ENCODE data around the gene BAK1.
"Not testable (repeated sequence)": the region's sequence is repeated elsewhere in the genome, so short reads cannot be mapped to it uniquely, and the experiment has no call there.

Gene BAK1

GRCh38 chr6:33551538-33551937, 28.5 kb downstream of the BAK1 start:
- DNase-seq (ENCODE audit: low spot score) = no peak

DNA sequence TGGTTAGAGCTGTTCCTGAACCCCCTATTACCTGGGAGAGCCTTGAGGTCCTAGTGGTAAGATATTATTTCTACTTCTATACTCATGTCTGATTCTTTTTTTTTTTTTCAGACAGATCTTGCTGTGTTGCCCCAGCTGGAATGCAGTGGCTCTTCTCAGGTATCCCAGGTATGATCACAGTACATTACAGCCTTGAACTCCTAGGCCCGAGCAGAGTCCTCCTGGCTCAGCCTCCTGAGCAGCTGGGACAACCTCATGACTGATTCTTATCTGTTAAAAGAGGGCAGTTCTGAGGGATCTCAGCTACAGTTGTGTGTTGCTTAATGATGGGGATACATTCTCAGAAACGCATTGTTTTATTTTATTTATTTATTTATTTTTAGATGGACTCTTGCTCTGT, 30.2 kb downstream of the BAK1 start:
- DNase-seq (ENCODE audit: low spot score) = no peak

- DNase-seq (ENCODE audit: low spot score) = no peak
Observed at GRCh38 chr6:33549196-33549595, 30.9 kb downstream of the BAK1 start.

DNA sequence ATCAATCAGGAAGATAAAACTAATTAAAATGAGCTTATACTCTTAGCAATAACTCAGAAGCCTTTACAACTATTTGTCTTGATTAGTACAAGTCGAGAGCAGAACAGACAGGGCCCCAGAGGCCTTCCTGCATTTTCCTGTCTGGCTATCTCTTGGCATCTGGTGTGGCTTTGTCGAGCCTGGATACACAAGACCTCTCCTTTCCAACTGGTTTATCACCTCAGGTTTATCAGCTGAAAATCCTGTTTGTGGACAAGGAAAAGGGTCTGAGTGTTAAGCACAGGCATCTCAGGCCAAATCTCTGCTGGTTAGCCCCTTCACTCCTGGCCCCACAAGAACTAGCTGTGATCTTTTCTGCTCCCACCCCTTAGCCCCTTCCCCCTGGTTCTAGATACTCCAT, 32.6 kb downstream of the BAK1 start:
- DNase-seq (ENCODE audit: low spot score) = no peak

DNA sequence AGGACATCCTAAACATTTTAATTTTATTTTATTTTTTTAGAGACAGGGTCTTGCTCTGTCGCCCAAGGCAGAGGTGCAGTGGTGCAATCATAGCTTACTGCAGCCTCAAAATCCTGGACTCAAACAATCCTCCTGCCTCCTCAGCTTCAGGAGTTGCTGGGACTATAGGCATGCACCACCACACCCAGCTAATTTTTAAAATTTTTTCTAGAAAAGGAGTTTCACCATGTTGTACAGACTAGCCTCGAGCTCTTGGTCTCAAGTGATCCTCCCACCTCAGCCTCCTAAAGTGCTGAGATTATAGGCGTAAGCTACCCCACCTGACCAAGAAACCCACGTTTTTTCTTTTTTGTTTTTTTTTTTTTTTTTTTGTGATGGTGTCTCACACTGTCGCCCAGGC, 33.3 kb downstream of the BAK1 start:
- no peak for DNase-seq (ENCODE audit: low spot score)

DNA sequence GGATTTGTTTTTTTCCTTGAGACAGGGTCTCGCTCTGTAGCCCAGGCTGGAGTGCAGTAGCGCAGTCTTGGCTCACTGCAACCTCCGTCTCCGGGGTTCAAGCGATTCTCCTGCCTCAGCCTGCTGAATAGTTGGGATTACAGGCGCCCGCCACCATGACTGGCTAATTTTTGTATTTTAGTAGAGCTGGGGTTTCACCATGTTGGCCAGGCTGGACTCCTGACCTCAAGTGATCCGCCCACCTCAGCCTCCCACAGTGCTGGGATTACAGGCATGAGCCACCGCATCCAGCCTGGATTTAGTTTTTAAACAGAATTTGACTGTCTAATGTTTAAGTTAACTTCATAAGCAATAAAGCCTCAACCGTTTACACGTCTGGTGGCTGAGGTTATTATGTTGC, 34.8 kb downstream of the BAK1 start:
- not testable (repeated sequence) for DNase-seq (ENCODE audit: low spot score)

GRCh38 chr6:33543116-33543515, 37.0 kb downstream of the BAK1 start:
- no peak for DNase-seq (ENCODE audit: low spot score)

- DNase-seq (ENCODE audit: low spot score) = no peak
Observed at GRCh38 chr6:33540768-33541167, 39.3 kb downstream of the BAK1 start.

DNA sequence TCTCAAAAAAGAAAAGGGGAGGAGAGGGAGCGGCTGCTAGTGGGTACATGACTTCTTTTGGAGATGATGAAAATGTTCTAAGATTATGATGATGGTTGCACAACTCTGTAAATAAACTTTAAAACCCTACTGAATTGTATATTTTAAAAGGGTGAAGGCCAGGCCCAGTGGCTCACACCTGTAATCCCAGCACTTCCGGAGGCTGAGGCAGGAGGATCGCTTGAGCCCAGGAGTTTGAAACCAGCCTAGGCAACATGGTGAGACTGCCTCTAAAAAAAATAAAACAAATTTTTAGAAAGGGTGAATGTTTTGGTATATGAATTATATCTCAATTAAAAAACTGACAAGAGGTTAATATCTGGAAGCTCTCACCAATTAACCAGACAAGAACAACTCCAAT, 45.4 kb downstream of the BAK1 start:
- no peak for DNase-seq (ENCODE audit: low spot score)

- not testable (repeated sequence) for DNase-seq (ENCODE audit: low spot score)
Observed at GRCh38 chr6:33533163-33533869, 46.8 kb downstream of the BAK1 start.

GRCh38 chr6:33532431-33532830, 47.6 kb downstream of the BAK1 start:
- not testable (repeated sequence) for DNase-seq (ENCODE audit: low spot score)

GRCh38 chr6:33530617-33531016, 49.5 kb downstream of the BAK1 start:
- not testable (repeated sequence) for DNase-seq (ENCODE audit: low spot score)
